WTC11 (cell line): ENCODE data around the gene TDRD1. TPM values are rescaled to one million over a fixed set of nuclear protein-coding genes. Genes with fewer than 3 reads are reported as not detected.

Experiments
- ATAC-seq: fragments of 200-7000 bp; cut with Tn5 transposase; 2 replicates; pipeline ENCODE4 v1.10.0; 2021; ENCODE audit warnings: mild to moderate bottlenecking, moderate library complexity
- CTCF ChIA-PET: fragments of 300-600 bp; sonication (Branson Sonifier 250); formaldehyde crosslinking; loops from one replicate; lab custom pipeline; 2021; ENCODE audit warnings: antibody characterized with exemption; lab: Charles Lee
- POLR2A ChIA-PET: fragments of 350-600 bp; sonication (Branson Sonifier 250); formaldehyde crosslinking; loops from one replicate; lab custom pipeline; 2021; ENCODE audit warnings: antibody characterized with exemption; lab: Charles Lee
- DNase-seq: peaks from one replicate; pipeline ENCODE4 v3.0.0; 2021; ENCODE audit warnings: low spot score
- H3K27ac Mint-ChIP-seq: 2 replicates; pipeline ENCODE4 v1.8.0; 2021; ENCODE audit warnings: mixed read lengths
- H3K27me3 Mint-ChIP-seq: 2 replicates; pipeline ENCODE4 v1.8.0; 2021; ENCODE audit warnings: low read depth, mild to moderate bottlenecking, moderate library complexity, mixed read lengths
- H3K36me3 Mint-ChIP-seq: 2 replicates; pipeline ENCODE4 v1.8.0; 2021; ENCODE audit warnings: mixed read lengths
- H3K4me1 Mint-ChIP-seq: 2 replicates; pipeline ENCODE4 v1.8.0; 2022; ENCODE audit warnings: mixed read lengths
- H3K4me3 Mint-ChIP-seq: 2 replicates; pipeline ENCODE4 v1.8.0; 2021; ENCODE audit warnings: mild to moderate bottlenecking, moderate library complexity, mixed read lengths
- H3K9me3 Mint-ChIP-seq: 2 replicates; pipeline ENCODE4 v1.8.0; 2021; ENCODE audit warnings: mixed read lengths
- AR ChIP-seq: fragments of 250-450 bp; sonication (Bioruptor Pico); IDR thresholded peaks from 2 replicates; pipeline ENCODE4 v1.9.0; 2021; ENCODE audit warnings: mild to moderate bottlenecking
- ARID4B ChIP-seq: sonication (generic); formaldehyde crosslinking; IDR thresholded peaks from 2 replicates; pipeline ENCODE4 v1.8.0; 2023; ENCODE audit warnings: missing genetic modification reagents, mild to moderate bottlenecking, borderline replicate concordance
- ATF1 ChIP-seq: sonication (generic); formaldehyde crosslinking; IDR thresholded peaks from 2 replicates; pipeline ENCODE4 v1.8.1; 2023; ENCODE audit warnings: mild to moderate bottlenecking, moderate library complexity, missing genetic modification reagents
- CREB1 ChIP-seq: sonication (generic); formaldehyde crosslinking; IDR thresholded peaks from 2 replicates; pipeline ENCODE4 v1.8.0; 2023; ENCODE audit warnings: mild to moderate bottlenecking, missing genetic modification reagents
- E2F4 ChIP-seq: sonication (generic); formaldehyde crosslinking; IDR thresholded peaks from 2 replicates; pipeline ENCODE4 v1.8.1; 2022; ENCODE audit warnings: low read depth, mild to moderate bottlenecking, moderate library complexity, missing genetic modification reagents, borderline replicate concordance
- ESRRA ChIP-seq: sonication (generic); formaldehyde crosslinking; IDR thresholded peaks from 2 replicates; pipeline ENCODE4 v1.8.1; 2022; ENCODE audit warnings: mild to moderate bottlenecking, missing genetic modification reagents, borderline replicate concordance
- FOXP1 ChIP-seq: sonication (generic); formaldehyde crosslinking; IDR thresholded peaks from 2 replicates; pipeline ENCODE4 v1.8.0; 2022; ENCODE audit warnings: missing genetic modification reagents, mild to moderate bottlenecking, moderate library complexity, borderline replicate concordance
- FOXP4 ChIP-seq: sonication (generic); formaldehyde crosslinking; IDR thresholded peaks from 2 replicates; pipeline ENCODE4 v1.8.0; 2022; ENCODE audit warnings: mild to moderate bottlenecking, missing genetic modification reagents
- KAT7 ChIP-seq: sonication (generic); formaldehyde crosslinking; IDR thresholded peaks from 2 replicates; pipeline ENCODE4 v1.8.1; 2023; ENCODE audit warnings: missing genetic modification reagents, mild to moderate bottlenecking, borderline replicate concordance
- NR2C2 ChIP-seq: sonication (generic); formaldehyde crosslinking; IDR thresholded peaks from 2 replicates; pipeline ENCODE4 v1.8.0; 2022; ENCODE audit warnings: mild to moderate bottlenecking, missing genetic modification reagents
- SOX15 ChIP-seq: fragments of 250-450 bp; sonication (Bioruptor Pico); IDR thresholded peaks from 2 replicates; pipeline ENCODE4 v1.9.0; 2021; ENCODE audit warnings: mild to moderate bottlenecking
- ZMAT4 ChIP-seq: fragments of 250-450 bp; sonication (Bioruptor Pico); IDR thresholded peaks from 2 replicates; pipeline ENCODE4 v1.9.0; 2021; ENCODE audit warnings: mild to moderate bottlenecking
- ZNF425 ChIP-seq: fragments of 250-450 bp; sonication (Bioruptor Pico); conservative IDR thresholded peaks from 2 replicates; pipeline ENCODE4 v1.9.0; 2021; ENCODE audit warnings: mild to moderate bottlenecking
- ZNF512 ChIP-seq: sonication (generic); formaldehyde crosslinking; IDR thresholded peaks from 2 replicates; pipeline ENCODE4 v1.8.1; 2022; ENCODE audit warnings: missing genetic modification reagents, borderline replicate concordance
- total RNA-seq: library from RNA; stranded (reverse); gene quantifications from 3 replicates; pipeline ENCODE4 v1.2.3, GENCODE V29; 2021

The TDRD1 gene
- total RNA-seq, 1 experiment from 2014 or later = 0.70 TPM

- TF ChIP-seq KAT7 (CRISPR knock-in tag) = no peak
Observed at GRCh38 chr10:114272696-114273095, 93.5 kb downstream of the TDRD1 start (continued).

GRCh38 chr10:114273910-114274309, 94.8 kb downstream of the TDRD1 start:
- Mint-ChIP-seq H3K27ac (no peak overlapping the region), H3K9me3 (no peaks in the 10 kb centered on the region), H3K36me3 (no peaks in the 10 kb centered on the region), H3K4me3 (no peak overlapping the region), H3K4me1 (no peaks in the 10 kb centered on the region), H3K27me3 (no peaks in the 10 kb centered on the region)
- CTCF ChIA-PET = interaction anchor here (1.9 kb wide), 1 partner anchor 30 kb away, joined by 6 read pairs; no protein-coding TSS in a partner anchor
- no peak for TF ChIP-seq CREB1 (CRISPR knock-in tag)
- TF ChIP-seq ZMAT4 = no peak
- no peak for TF ChIP-seq ZNF512 (CRISPR knock-in tag)
- no peak for ATAC-seq
- POLR2A ChIA-PET = no interaction called here
- no peak for DNase-seq

GRCh38 chr10:114274616-114275453, 95.7 kb downstream of the TDRD1 start:
- Mint-ChIP-seq H3K27me3 (no peaks in the 10 kb centered on the region), H3K9me3 (no peaks in the 10 kb centered on the region), H3K27ac (no peak overlapping the region), H3K4me1 (no peaks in the 10 kb centered on the region), H3K4me3 (no peak overlapping the region), H3K36me3 (no peaks in the 10 kb centered on the region)
- ChIA-PET CTCF (no interaction called here), POLR2A (no interaction called here)
- ATAC-seq (no peak), DNase-seq (no peak)
- TF ChIP-seq FOXP1 (no peak), ZNF425 (CRISPR knock-in tag) (no peak), FOXP4 (CRISPR knock-in tag) (no peak), ATF1 (CRISPR knock-in tag) (no peak), SOX15 (CRISPR knock-in tag) (no peak), ESRRA (CRISPR knock-in tag) (no peak), E2F4 (no peak), ARID4B (no peak), NR2C2 (CRISPR knock-in tag) (no peak), AR (CRISPR knock-in tag) (no peak)
